H1 (cell line): ENCODE data around the gene TGFBR2. TPM values are rescaled to one million over a fixed set of nuclear protein-coding genes. Genes with fewer than 3 reads are reported as not detected.
A peak's percentile ranks its signal among the peaks of the same experiment; 100 is the strongest.

Experiments
- CTCF ChIA-PET: fragments of 300-600 bp; sonication (Branson Sonifier 250); formaldehyde crosslinking; loops from one replicate; lab custom pipeline; 2021; ENCODE audit not compliant: partially characterized antibody; lab: Charles Lee
- POLR2A ChIA-PET: fragments of 300-600 bp; sonication (Branson Sonifier 250); formaldehyde crosslinking; loops from one replicate; lab custom pipeline; 2021; ENCODE audit warnings: inconsistent platforms; ENCODE audit not compliant: partially characterized antibody; lab: Charles Lee
- DNase-seq, 2 experiments: peaks; one replicate each; pipeline versions ENCODE4 v3.0.0 to v3.0.0-alpha.2; 2010 to 2022; ENCODE audit warnings: low spot score in 2 of 2, low read depth in 1 of 2, mixed read lengths in 1 of 2
- FAIRE-seq: peaks from 2 replicates; lab custom pipeline; 2011; peaks lifted over from hg19 to GRCh38; lab: Jason Lieb, UNC
- H2AFZ ChIP-seq: 2 replicates; pipeline ENCODE4 v1.8.1; 2012; ENCODE audit warnings: low read length, inconsistent platforms
- H2AK5ac ChIP-seq: 2 replicates; pipeline ENCODE4 v1.6.1; 2013; ENCODE audit warnings: low read depth, low read length
- H2BK120ac ChIP-seq: replicated peaks from 2 replicates; pipeline ENCODE3; 2013; ENCODE audit warnings: low read depth, low read length, inconsistent platforms
- H2BK12ac ChIP-seq: 2 replicates; pipeline ENCODE4 v1.6.1; 2013; ENCODE audit warnings: low read depth, low read length
- H2BK15ac ChIP-seq: 2 replicates; pipeline ENCODE4 v1.6.1; 2013; ENCODE audit warnings: low read length
- H2BK20ac ChIP-seq: 2 replicates; pipeline ENCODE4 v1.6.1; 2013; ENCODE audit warnings: low read length
- H2BK5ac ChIP-seq: 2 replicates; pipeline ENCODE4 v1.6.1; 2013; ENCODE audit warnings: low read depth, low read length
- H3K14ac ChIP-seq: 2 replicates; pipeline ENCODE4 v1.6.1; 2013; ENCODE audit warnings: inconsistent platforms; ENCODE audit not compliant: insufficient read length
- H3K18ac ChIP-seq: 2 replicates; pipeline ENCODE4 v1.6.1; 2013; ENCODE audit warnings: low read length; ENCODE audit errors: extremely low read depth
- H3K23ac ChIP-seq: 2 replicates; pipeline ENCODE4 v1.6.1; 2013; ENCODE audit warnings: inconsistent platforms; ENCODE audit not compliant: insufficient read length
- H3K23me2 ChIP-seq: 2 replicates; pipeline ENCODE4 v1.6.1; 2013; ENCODE audit warnings: low read depth, low read length
- H3K27ac ChIP-seq: 2 replicates; pipeline ENCODE4 v1.6.1; 2011; ENCODE audit warnings: low read depth, low read length, inconsistent platforms
- H3K27me3 ChIP-seq, 4 experiments: replicated peaks in 1 of 4; 1 replicate in 1 of 4; 2 replicates in 3 of 4; pipeline versions ENCODE4 v1.6.1 to v1.8.1; 2011 to 2013; ENCODE audit warnings: low read length in 3 of 4, mild to moderate bottlenecking in 3 of 4, inconsistent platforms in 2 of 4, mixed read lengths in 2 of 4, moderate library complexity in 1 of 4; ENCODE audit not compliant: control insufficient read depth in 3 of 4, insufficient read depth in 3 of 4; ENCODE audit errors: extremely low read depth in 1 of 4
- H3K36me3 ChIP-seq, 4 experiments: 2 replicates each; pipeline versions ENCODE4 v1.6.1 to v1.8.1; 2011 to 2013; ENCODE audit warnings: mild to moderate bottlenecking in 4 of 4, low read length in 3 of 4, moderate library complexity in 2 of 4, control low read depth in 1 of 4, inconsistent platforms in 1 of 4; ENCODE audit not compliant: insufficient read depth in 4 of 4, control insufficient read depth in 2 of 4
- H3K4ac ChIP-seq: replicated peaks from 2 replicates; pipeline ENCODE3; 2013; ENCODE audit warnings: low read length, low read depth, mixed read lengths, inconsistent platforms; ENCODE audit not compliant: insufficient read length
- H3K4me1 ChIP-seq, 4 experiments: replicated peaks in 1 of 4; 1 replicate in 1 of 4; 2 replicates in 3 of 4; pipeline versions ENCODE4 v1.6.1 to v1.8.1; 2011 to 2013; ENCODE audit warnings: low read length in 3 of 4, inconsistent platforms in 2 of 4, mixed read lengths in 1 of 4; ENCODE audit not compliant: insufficient read depth in 4 of 4, control insufficient read depth in 3 of 4
- H3K4me2 ChIP-seq, 2 experiments: 2 replicates each; pipeline versions ENCODE4 v1.6.1 to v1.8.1; 2011 to 2013; ENCODE audit warnings: low read depth in 2 of 2, low read length in 2 of 2, control low read depth in 1 of 2, inconsistent platforms in 1 of 2, mild to moderate bottlenecking in 1 of 2; ENCODE audit not compliant: insufficient read depth in 1 of 2
- H3K4me3 ChIP-seq, 4 experiments: fragments of 200-600, 300-600 bp in 1 of 4; sonication (generic), shearing (Covaris generic), sonication (Bioruptor Twin) in 1 of 4; 2 replicates each; pipeline versions ENCODE4 v1.5.1 to v1.8.1; 2011 to 2016; ENCODE audit warnings: low read length in 4 of 4, low read depth in 3 of 4, control low read depth in 2 of 4, inconsistent platforms in 2 of 4, mild to moderate bottlenecking in 2 of 4, mixed read lengths in 1 of 4, moderate library complexity in 1 of 4; ENCODE audit not compliant: insufficient read depth in 2 of 4; ENCODE audit errors: extremely low read depth in 1 of 4
- H3K56ac ChIP-seq: replicated peaks from 2 replicates; pipeline ENCODE3; 2013; ENCODE audit warnings: low read depth, mild to moderate bottlenecking, mixed read lengths, low read length, inconsistent platforms; ENCODE audit not compliant: insufficient read length
- H3K79me1 ChIP-seq: 2 replicates; pipeline ENCODE4 v1.6.1; 2013; ENCODE audit warnings: low read depth, low read length, control low read depth
- H3K79me2 ChIP-seq, 2 experiments: 2 replicates each; pipeline versions ENCODE4 v1.6.1 to v1.8.1; 2012 to 2013; ENCODE audit warnings: low read length in 2 of 2, mild to moderate bottlenecking in 2 of 2, inconsistent platforms in 1 of 2; ENCODE audit not compliant: insufficient read depth in 2 of 2, control insufficient read depth in 1 of 2
- H3K9ac ChIP-seq, 4 experiments: replicated peaks in 1 of 4; 1 replicate in 1 of 4; 2 replicates in 3 of 4; pipeline versions ENCODE4 v1.6.1 to v1.8.1; 2011 to 2013; ENCODE audit warnings: low read depth in 3 of 4, low read length in 3 of 4, control low read depth in 2 of 4, mild to moderate bottlenecking in 2 of 4, moderate library complexity in 2 of 4, inconsistent platforms in 1 of 4; ENCODE audit errors: extremely low read depth in 1 of 4
- H3K9me3 ChIP-seq, 2 experiments: 2 replicates each; pipeline versions ENCODE4 v1.6.1 to v1.8.1; 2012 to 2013; ENCODE audit warnings: mild to moderate bottlenecking in 2 of 2, moderate library complexity in 2 of 2, control low read depth in 1 of 2, inconsistent platforms in 1 of 2, low read depth in 1 of 2, low read length in 1 of 2, mixed read lengths in 1 of 2; ENCODE audit not compliant: insufficient read depth in 2 of 2
- H4K20me1 ChIP-seq, 2 experiments: replicated peaks in 1 of 2; 2 replicates each; pipeline versions ENCODE3 to v1.8.1; 2011 to 2013; ENCODE audit warnings: inconsistent platforms in 2 of 2, low read length in 2 of 2, mild to moderate bottlenecking in 1 of 2; ENCODE audit not compliant: insufficient read depth in 2 of 2, control insufficient read depth in 1 of 2
- H4K5ac ChIP-seq: 2 replicates; pipeline ENCODE4 v1.6.1; 2013; ENCODE audit warnings: low read length, low read depth, mixed read lengths, inconsistent platforms; ENCODE audit not compliant: insufficient read length
- H4K8ac ChIP-seq: 2 replicates; pipeline ENCODE4 v1.8.0; 2013; ENCODE audit warnings: mild to moderate bottlenecking, moderate library complexity, low read length, inconsistent platforms; ENCODE audit not compliant: insufficient read depth; ENCODE audit errors: extremely low read depth
- H4K91ac ChIP-seq: replicated peaks from 2 replicates; pipeline ENCODE3; 2013; ENCODE audit warnings: low read length, mixed read lengths, inconsistent platforms; ENCODE audit not compliant: insufficient read length
- EP300 ChIP-seq, 2 experiments: IDR thresholded peaks; 1 replicate in 1 of 2; 2 replicates in 1 of 2; pipeline ENCODE4 v1.6.1; 2011 to 2012; ENCODE audit warnings: low read depth in 2 of 2, low read length in 2 of 2, mild to moderate bottlenecking in 2 of 2, borderline replicate concordance in 1 of 2, inconsistent platforms in 1 of 2, moderate library complexity in 1 of 2
- GABPA ChIP-seq: IDR thresholded peaks from 2 replicates; pipeline ENCODE4 v1.6.1; 2011; ENCODE audit warnings: mild to moderate bottlenecking, low read length, moderate library complexity, borderline replicate concordance; ENCODE audit not compliant: insufficient read depth
- HDAC6 ChIP-seq: IDR thresholded peaks from one replicate; pipeline ENCODE4 v1.7.1; 2012; ENCODE audit warnings: low read depth, mild to moderate bottlenecking, inconsistent platforms, low read length, moderate library complexity
- JUN ChIP-seq: IDR thresholded peaks from 2 replicates; pipeline ENCODE4 v1.6.1; 2011; ENCODE audit warnings: low read depth, mild to moderate bottlenecking, improper control_type of control experiment, low read length
- KDM5A ChIP-seq: fragments of 200-600 bp; IDR thresholded peaks from 2 replicates; pipeline ENCODE4 v1.7.1; 2012; ENCODE audit warnings: mild to moderate bottlenecking, low read length, inconsistent platforms, mixed read lengths
- RBBP5 ChIP-seq: IDR thresholded peaks from 2 replicates; pipeline ENCODE4 v1.7.1; 2012; ENCODE audit warnings: low read depth, mild to moderate bottlenecking, inconsistent platforms, low read length, moderate library complexity, borderline replicate concordance
- RFX5 ChIP-seq: IDR thresholded peaks from 2 replicates; pipeline ENCODE4 v1.6.1; 2011; ENCODE audit warnings: low read depth, low read length, improper control_type of control experiment, borderline replicate concordance
- RXRA ChIP-seq: IDR thresholded peaks from 2 replicates; pipeline ENCODE4 v1.6.1; 2011; ENCODE audit warnings: low read depth, mild to moderate bottlenecking, low read length, moderate library complexity; ENCODE audit not compliant: insufficient read depth
- TAF1 ChIP-seq: IDR thresholded peaks from 2 replicates; pipeline ENCODE4 v1.6.1; 2011; ENCODE audit warnings: mild to moderate bottlenecking, low read depth, low read length
- TBP ChIP-seq: IDR thresholded peaks from 2 replicates; pipeline ENCODE4 v1.6.1; 2011; ENCODE audit warnings: low read depth, low read length, improper control_type of control experiment
- USF2 ChIP-seq: IDR thresholded peaks from 2 replicates; pipeline ENCODE4 v1.6.1; 2011; ENCODE audit warnings: low read length, improper control_type of control experiment
- WGBS, 2 experiments: shearing (Covaris generic) in 1 of 2; methylation state at CpG; one replicate each; pipeline versions ENCODE4 v1.1.6 to v1.1.7; 2013 to 2015; ENCODE audit warnings: low lambda C conversion rate in 2 of 2, mixed read lengths in 2 of 2, inconsistent platforms in 1 of 2, low coverage in 1 of 2, missing lambda C conversion rate in 1 of 2; ENCODE audit not compliant: insufficient replicate concordance in 2 of 2, insufficient coverage in 1 of 2, insufficient read length in 1 of 2; ENCODE audit errors: extremely low coverage in 1 of 2, missing lambda C conversion rate in 1 of 2; 5-methylcytosine and 5-hydroxymethylcytosine counted together
- polyA plus RNA-seq, 7 experiments: library from polyadenylated mRNA; depleted of rRNA in 3 of 7; stranded (reverse) in 5 of 7; unstranded in 2 of 7; fragments of >200 nt in 5 of 7; fragments of 200-250 nt in 2 of 7; gene quantifications; 1 replicate in 5 of 7; 2 replicates in 1 of 7; 4 replicates in 1 of 7; pipeline versions ENCODE4 v1.2.1 to v1.2.3, GENCODE V29; 2011 to 2013; ENCODE audit warnings: missing spikeins in 2 of 7, mixed read lengths in 2 of 7
- total RNA-seq: library from RNA; stranded (reverse); fragmentation: NEBNext Ultra II Directional; extraction: Animal tissue kit (Norgen Biotek cat#: 25700); gene quantifications from 2 replicates; pipeline ENCODE4 v1.2.1, GENCODE V29; 2021

TGFBR2 gene
- total and polyA plus RNA-seq, 2 of the 8 experiments (the other 6 are each of a cell fraction or from before 2014, with no cell fraction given), result 4.2 to 7.4 TPM

GRCh38 chr3:30658328-30659052 lies 52.1 kb downstream of the TGFBR2 start:
- Histone ChIP-seq H3K56ac (no peak overlapping the region), H3K23ac (no peak overlapping the region), H2BK12ac (peak overlapping the region; percentile 28; the same call in 1 of the 2 replicates), H2BK120ac (no peak overlapping the region), H3K79me1 (no peaks in the 10 kb centered on the region; the same call in 1 of the 2 replicates), H2AFZ (no peak overlapping the region), H4K91ac (no peak overlapping the region), H3K14ac (no peak overlapping the region), H2BK5ac (peak overlapping the region; percentile 11; the same call in 1 of the 2 replicates), H3K4me2 (no peak overlapping the region), H3K23me2 (no peaks in the 10 kb centered on the region), H4K5ac (no peak overlapping the region), H3K9ac (no peak overlapping the region), H3K9me3 (no peaks in the 10 kb centered on the region), H3K79me2 (no peaks in the 10 kb centered on the region), H3K4me1 (peaks cover 0 to 14% (median 6%) of the 10 kb centered on the region in 4 experiments; a peak in 4 of 7 replicates), H4K8ac (no peak overlapping the region), H4K20me1 (no peaks in the 10 kb centered on the region), H3K4me3 (no peak overlapping the region), H2AK5ac (no peak overlapping the region), H3K27me3 (no peaks in the 10 kb centered on the region), H2BK15ac (no peak overlapping the region), H3K4ac (peak overlapping the region; percentile 53), H3K18ac (no peak overlapping the region), H3K27ac (no peak overlapping the region), H2BK20ac (no peak overlapping the region), H3K36me3 (peaks cover 0 to 18% (median 7%) of the 10 kb centered on the region in 4 experiments; a peak in 5 of 8 replicates)
- no peak for DNase-seq
- WGBS, 2 experiments, result 89% methylated on average over 9 of the region's 9 CpGs; no CpG with 5 or more reads in 1 of the 2 experiments
- FAIRE-seq, result no peak
- ChIA-PET POLR2A (interaction anchor here (0.7 kb wide), 1 partner anchor 9 kb away, joined by 3 read pairs; no protein-coding TSS in a partner anchor), CTCF (interaction anchor here (0.6 to 2.2 kb wide), 11 partner anchors 9 to 616 kb away, joined by 3 to 6 read pairs (median 4); no protein-coding TSS in a partner anchor)
- TF ChIP-seq JUN (no peak), GABPA (no peak), RXRA (no peak), HDAC6 (no peak), RBBP5 (no peak), USF2 (no peak), KDM5A (no peak), RFX5 (no peak), TAF1 (no peak), EP300 (IDR thresholded peaks at IDR 0.05; ENCODE audit: borderline replicate concordance in 1 of 2, low read depth in 2 of 2, low read length in 2 of 2) (no peak), TBP (no peak)
